Suprapubic skin (tissue), 4 donors: ENCODE measurements around the gene TMOD4. TPM values are rescaled to one million over a fixed set of nuclear protein-coding genes. Genes with fewer than 3 reads are reported as not detected.
A peak's percentile ranks its signal among the peaks of the same experiment; 100 is the strongest.

Experiments used
- DNase-seq, 2 donors: peaks; one replicate each; pipeline ENCODE4 v3.0.0-alpha.2; 2019; ENCODE audit warnings: low spot score in 2 of 2
- H3K27ac ChIP-seq: fragments of 200-600 bp; sonication (generic); one replicate; pipeline ENCODE4 v1.5.1; 2019
- H3K27me3 ChIP-seq: fragments of 200-600 bp; sonication (generic); one replicate; pipeline ENCODE4 v1.5.1; 2019
- H3K36me3 ChIP-seq: fragments of 200-600 bp; sonication (generic); one replicate; pipeline ENCODE4 v1.5.1; 2019
- H3K4me1 ChIP-seq: fragments of 200-600 bp; sonication (generic); one replicate; pipeline ENCODE4 v1.5.1; 2019
- H3K4me3 ChIP-seq: fragments of 200-600 bp; sonication (generic); one replicate; pipeline ENCODE4 v1.5.1; 2019; ENCODE audit warnings: mild to moderate bottlenecking
- H3K9me3 ChIP-seq: fragments of 200-600 bp; sonication (generic); one replicate; pipeline ENCODE4 v1.5.1; 2019
- EP300 ChIP-seq: sonication (generic); formaldehyde crosslinking; IDR thresholded peaks from one replicate; pipeline ENCODE4 v1.6.1; 2017; ENCODE audit warnings: antibody characterized with exemption
- POLR2A ChIP-seq, 2 donors: fragments of 450-650 bp; IDR thresholded peaks; one replicate each; pipeline ENCODE4 v1.6.1; 2017; ENCODE audit warnings: antibody characterized with exemption in 2 of 2, mild to moderate bottlenecking in 2 of 2, moderate library complexity in 2 of 2
- POLR2AphosphoS5 ChIP-seq, 3 donors: sonication (generic); formaldehyde crosslinking; IDR thresholded peaks; one replicate each; pipeline ENCODE4 v1.6.1; 2017; ENCODE audit warnings: antibody characterized with exemption in 3 of 3
- WGBS: methylation state at CpG from one replicate; pipeline ENCODE4 v1.1.5; 2018; 5-methylcytosine and 5-hydroxymethylcytosine counted together
- total RNA-seq, 4 donors: library from RNA; depleted of rRNA; stranded (reverse); fragments of >200 nt; gene quantifications; one replicate each; pipeline ENCODE4 v1.1.0, GENCODE V29; 2016
- TF ChIP-seq, protein P1 (sequence below), 2 donors: fragments of 200-600 bp in 1 of 2; fragments of 450-650 bp in 1 of 2; sonication (generic) in 1 of 2; IDR thresholded peaks; one replicate each; pipeline ENCODE4 v1.5.1; 2016 to 2019; ENCODE audit warnings: antibody characterized with exemption in 2 of 2, mild to moderate bottlenecking in 1 of 2, moderate library complexity in 1 of 2

Gene TMOD4
- total RNA-seq, 4 donors from 2014 or later: not detected

DNA sequence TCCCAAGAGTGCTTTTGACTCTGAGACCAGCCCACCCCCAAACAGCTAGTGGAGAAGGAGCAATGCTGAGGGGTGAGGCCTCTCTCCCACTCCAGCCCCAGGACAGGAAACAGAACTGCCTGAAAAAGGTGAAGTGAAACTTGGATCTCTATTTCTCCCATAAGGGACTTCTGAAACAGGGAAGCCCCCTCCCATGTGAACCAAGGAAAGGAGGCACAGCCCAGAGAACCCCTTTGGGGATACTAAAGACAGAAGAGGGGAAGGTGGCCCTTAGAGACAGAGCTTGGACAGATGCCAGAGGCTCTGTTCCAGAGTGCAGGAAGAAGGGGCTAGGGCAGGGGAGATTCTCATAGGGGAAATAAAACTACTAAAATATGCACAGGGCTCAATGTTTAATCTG, 16.4 kb downstream of the TMOD4 start:
- no peaks in the 10 kb centered on the region for H3K9me3 ChIP-seq
- no peaks in the 10 kb centered on the region for H3K27me3 ChIP-seq
- TF ChIP-seq POLR2AphosphoS5 (IDR thresholded peaks at IDR 0.05): no peak
- TF ChIP-seq, protein P1, sequence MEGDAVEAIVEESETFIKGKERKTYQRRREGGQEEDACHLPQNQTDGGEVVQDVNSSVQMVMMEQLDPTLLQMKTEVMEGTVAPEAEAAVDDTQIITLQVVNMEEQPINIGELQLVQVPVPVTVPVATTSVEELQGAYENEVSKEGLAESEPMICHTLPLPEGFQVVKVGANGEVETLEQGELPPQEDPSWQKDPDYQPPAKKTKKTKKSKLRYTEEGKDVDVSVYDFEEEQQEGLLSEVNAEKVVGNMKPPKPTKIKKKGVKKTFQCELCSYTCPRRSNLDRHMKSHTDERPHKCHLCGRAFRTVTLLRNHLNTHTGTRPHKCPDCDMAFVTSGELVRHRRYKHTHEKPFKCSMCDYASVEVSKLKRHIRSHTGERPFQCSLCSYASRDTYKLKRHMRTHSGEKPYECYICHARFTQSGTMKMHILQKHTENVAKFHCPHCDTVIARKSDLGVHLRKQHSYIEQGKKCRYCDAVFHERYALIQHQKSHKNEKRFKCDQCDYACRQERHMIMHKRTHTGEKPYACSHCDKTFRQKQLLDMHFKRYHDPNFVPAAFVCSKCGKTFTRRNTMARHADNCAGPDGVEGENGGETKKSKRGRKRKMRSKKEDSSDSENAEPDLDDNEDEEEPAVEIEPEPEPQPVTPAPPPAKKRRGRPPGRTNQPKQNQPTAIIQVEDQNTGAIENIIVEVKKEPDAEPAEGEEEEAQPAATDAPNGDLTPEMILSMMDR (IDR thresholded peaks at IDR 0.05): no peak
- no peak for TF ChIP-seq POLR2A (IDR thresholded peaks at IDR 0.05)
- TF ChIP-seq EP300: no peak
- peaks cover 47% of the 10 kb centered on the region for H3K36me3 ChIP-seq
- no peak for DNase-seq
- peaks cover 23% of the 10 kb centered on the region for H3K4me1 ChIP-seq
- H3K27ac ChIP-seq: no peak overlapping the region
- H3K4me3 ChIP-seq: no peak overlapping the region

- H3K27me3 ChIP-seq: no peaks in the 10 kb centered on the region
- peaks cover 47% of the 10 kb centered on the region for H3K36me3 ChIP-seq
- H3K4me3 ChIP-seq: no peak overlapping the region
- DNase-seq: no peak
- peaks cover 17% of the 10 kb centered on the region for H3K4me1 ChIP-seq
- TF ChIP-seq POLR2AphosphoS5 (IDR thresholded peaks at IDR 0.05): no peak
- TF ChIP-seq, protein P1 (IDR thresholded peaks at IDR 0.05): no peak
- TF ChIP-seq POLR2A (IDR thresholded peaks at IDR 0.05): no peak
- TF ChIP-seq EP300: no peak
- no peaks in the 10 kb centered on the region for H3K9me3 ChIP-seq
- H3K27ac ChIP-seq: no peak overlapping the region
- WGBS: 84% methylated on average over 22 of the region's 22 CpGs
These were observed 17.0 kb downstream of the TMOD4 start for GRCh38 chr1:151158751-151159251.

DNA sequence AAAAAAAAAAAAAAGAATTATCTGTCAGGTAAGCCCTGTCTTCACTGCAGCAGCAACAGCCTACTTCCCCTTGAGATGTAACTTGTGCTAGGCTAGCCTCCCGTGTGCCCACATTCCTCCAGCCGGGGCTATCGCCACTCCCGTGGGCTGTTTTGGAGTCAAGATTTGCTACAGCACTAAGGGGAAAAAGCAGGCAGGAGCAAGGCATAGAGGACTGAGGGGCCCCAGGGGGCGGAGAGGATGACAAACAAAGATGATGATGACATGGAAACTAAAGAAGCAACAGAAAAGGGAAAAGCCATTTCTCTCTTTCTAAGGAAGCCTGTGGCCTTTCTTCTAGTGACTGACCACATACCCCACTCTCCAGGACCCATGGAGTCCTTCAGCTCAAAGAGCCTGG, 17.5 kb downstream of the TMOD4 start:
- Histone ChIP-seq H3K27ac (no peak overlapping the region), H3K4me3 (peak overlapping the region; percentile 38), H3K4me1 (peaks cover 14% of the 10 kb centered on the region), H3K9me3 (no peaks in the 10 kb centered on the region), H3K27me3 (no peaks in the 10 kb centered on the region), H3K36me3 (peaks cover 47% of the 10 kb centered on the region)
- 83% methylated on average over 5 of the region's 5 CpGs for WGBS
- no peak for DNase-seq
- TF ChIP-seq POLR2AphosphoS5 (IDR thresholded peaks at IDR 0.05): no peak
- TF ChIP-seq, protein P1 (IDR thresholded peaks at IDR 0.05): no peak
- TF ChIP-seq EP300: no peak
- TF ChIP-seq POLR2A (IDR thresholded peaks at IDR 0.05): no peak

GRCh38 chr1:151157067-151157531, 18.7 kb downstream of the TMOD4 start:
- Histone ChIP-seq H3K27ac (no peak overlapping the region), H3K27me3 (no peaks in the 10 kb centered on the region), H3K4me1 (peaks cover 14% of the 10 kb centered on the region), H3K4me3 (peak overlapping the region; percentile 38), H3K9me3 (no peaks in the 10 kb centered on the region), H3K36me3 (peaks cover 47% of the 10 kb centered on the region)
- TF ChIP-seq POLR2A (IDR thresholded peaks at IDR 0.05): no peak
- 78% methylated on average over 6 of the region's 6 CpGs for WGBS
- DNase-seq: no peak

GRCh38 chr1:151156515-151156819, 19.3 kb downstream of the TMOD4 start, which contains the start of gene TNFAIP8L2:
TNFAIP8L2 (plus strand) TSS chr1:151156649; CDS start chr1:151158698, 2,049 bp downstream.
- WGBS: 43% methylated on average over 4 of the region's 4 CpGs
- Histone ChIP-seq H3K27ac (no peak within 1 kb of the TSS), H3K4me1 (peaks cover 14% of the 10 kb centered on the region), H3K4me3 (peak within 1 kb of the TSS; percentile 38), H3K27me3 (no peaks in the 10 kb centered on the region), H3K36me3 (peaks cover 43% of the 10 kb centered on the region), H3K9me3 (no peaks in the 10 kb centered on the region)
- TF ChIP-seq POLR2AphosphoS5 (IDR thresholded peaks at IDR 0.05): no peak
- no peak for TF ChIP-seq POLR2A (IDR thresholded peaks at IDR 0.05)
- no peak for TF ChIP-seq EP300
- TF ChIP-seq, protein P1 (IDR thresholded peaks at IDR 0.05): no peak
- DNase-seq: no peak

- Histone ChIP-seq H3K27me3 (no peaks in the 10 kb centered on the region), H3K9me3 (no peaks in the 10 kb centered on the region), H3K4me1 (peaks cover 27% of the 10 kb centered on the region), H3K36me3 (no peaks in the 10 kb centered on the region), H3K4me3 (no peak overlapping the region), H3K27ac (peak overlapping the region; percentile 79)
- DNase-seq: peak in 1 of 2 donors; percentile 14
- WGBS: 94% methylated on average over 2 of the region's 2 CpGs
- TF ChIP-seq, protein P1 (IDR thresholded peaks at IDR 0.05): no peak
These were observed 28.1 kb downstream of the TMOD4 start for GRCh38 chr1:151147665-151148064.
